ENCODE results near the gene RAD51B.

Gene RAD51B

DNA sequence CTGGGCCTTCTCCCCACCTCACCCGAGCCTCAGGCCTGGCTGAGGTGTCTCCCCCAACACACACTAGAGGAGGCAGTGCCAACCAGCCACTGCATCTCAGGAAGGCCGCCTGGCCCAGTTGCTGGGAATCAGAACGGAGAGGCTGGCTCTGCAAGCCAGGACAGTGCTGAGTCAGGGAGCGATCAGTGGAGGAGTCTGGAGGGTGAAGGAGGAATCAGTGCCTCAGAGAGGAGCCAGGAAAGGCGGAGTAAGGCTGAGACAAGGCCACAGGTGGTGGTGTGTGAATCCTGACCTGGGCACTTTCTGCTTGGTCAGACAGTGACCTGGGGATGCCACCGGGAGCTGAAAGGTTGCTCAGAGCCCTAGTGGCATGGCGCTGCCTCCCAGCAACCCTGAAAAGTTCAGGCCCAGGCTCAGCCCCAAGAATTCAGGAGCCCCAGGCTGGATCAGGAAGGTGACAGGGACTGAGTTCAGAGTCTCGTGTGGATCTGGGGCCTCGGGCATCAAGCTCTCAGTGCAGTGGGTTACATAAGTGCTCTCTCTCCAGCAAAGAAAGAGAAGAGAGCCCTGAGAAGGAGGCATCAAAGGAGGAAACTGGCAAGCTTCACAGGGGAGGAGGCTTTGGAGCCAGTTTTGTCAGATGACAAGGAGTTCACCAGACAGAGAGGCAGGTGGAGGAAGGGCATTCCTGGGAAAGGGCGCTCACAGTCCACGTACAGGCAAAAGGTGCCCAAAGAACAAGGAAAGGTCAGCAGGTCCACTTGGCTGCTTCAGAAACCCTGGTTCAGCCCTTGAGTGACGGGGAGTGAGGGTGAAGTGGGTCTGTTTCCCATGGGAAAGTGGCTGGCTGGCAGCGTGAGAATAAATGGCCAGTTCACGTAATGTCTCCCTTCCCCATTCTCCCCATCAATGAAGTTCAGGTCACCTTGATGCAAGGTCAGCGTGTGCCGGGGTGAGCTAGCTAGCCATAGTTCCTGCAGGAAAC, 885.4 kb downstream of the RAD51B start:
- DNase-seq, result no peak

DNA sequence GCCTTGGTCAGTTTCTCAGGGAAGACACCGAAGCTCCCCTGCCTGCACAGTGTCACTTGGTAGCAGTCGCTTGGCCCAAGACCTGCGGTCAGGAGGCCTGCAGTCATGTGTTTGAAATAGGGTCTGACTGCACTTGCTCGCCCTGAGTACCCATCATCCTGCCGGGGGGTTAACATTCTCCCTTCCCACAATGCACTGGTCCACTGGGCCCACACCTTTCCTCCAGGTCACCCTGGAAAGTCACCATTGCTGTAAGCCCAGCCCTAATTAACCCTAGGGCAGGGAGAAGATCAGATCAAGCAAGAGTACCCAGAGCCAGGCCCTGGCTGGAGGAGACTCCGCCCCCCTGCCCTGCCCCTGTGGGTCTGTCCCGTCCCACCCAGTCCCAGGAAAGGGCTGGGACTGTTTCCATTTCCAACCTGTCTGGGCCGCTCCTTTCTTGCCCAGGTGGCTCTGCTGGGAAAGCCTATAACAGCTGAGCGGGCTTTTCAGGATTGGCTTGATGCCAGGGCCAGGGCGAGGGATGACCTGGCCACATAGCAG, 886.2 kb downstream of the RAD51B start:
- DNase-seq, result no peak

DNA sequence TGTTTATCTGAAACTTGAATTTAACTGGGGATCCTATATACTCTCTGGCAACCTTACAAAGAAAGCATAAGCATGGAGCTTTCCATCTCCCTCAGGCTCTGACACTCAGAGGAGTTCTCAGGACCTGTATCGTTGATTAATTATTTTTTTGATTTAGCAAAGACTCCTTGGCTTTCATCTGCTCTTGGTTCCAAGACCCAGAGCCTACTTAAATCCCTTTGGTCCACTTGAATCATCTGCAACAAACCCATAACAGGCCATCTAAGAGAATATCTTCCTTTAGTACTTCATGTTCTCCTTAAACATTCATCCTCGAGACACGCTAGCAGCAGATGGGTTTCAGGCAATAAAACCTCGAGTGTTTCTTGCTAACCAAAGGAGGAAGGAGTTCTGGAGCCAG, 887.9 kb downstream of the RAD51B start:
- DNase-seq, result no peak

DNA sequence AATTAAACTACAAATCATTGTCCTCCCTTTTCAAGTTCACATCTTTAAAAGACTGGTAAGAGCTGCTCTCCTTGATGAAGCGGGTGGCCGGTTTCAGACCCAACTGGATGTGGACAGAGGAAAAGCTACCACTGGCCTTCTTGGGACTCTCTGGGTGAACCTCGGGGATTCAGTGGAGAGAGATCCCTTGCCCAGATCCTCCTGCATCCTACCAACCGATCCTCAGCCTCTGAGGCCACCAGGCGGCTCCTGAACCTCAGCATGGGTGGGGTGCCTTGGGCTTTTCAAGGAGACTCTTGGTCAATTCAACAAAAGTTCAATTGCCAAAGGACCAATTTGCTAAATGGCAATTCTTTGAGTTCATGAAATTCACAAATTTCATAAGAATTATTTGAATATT, 888.8 kb downstream of the RAD51B start:
- DNase-seq, result no peak

DNA sequence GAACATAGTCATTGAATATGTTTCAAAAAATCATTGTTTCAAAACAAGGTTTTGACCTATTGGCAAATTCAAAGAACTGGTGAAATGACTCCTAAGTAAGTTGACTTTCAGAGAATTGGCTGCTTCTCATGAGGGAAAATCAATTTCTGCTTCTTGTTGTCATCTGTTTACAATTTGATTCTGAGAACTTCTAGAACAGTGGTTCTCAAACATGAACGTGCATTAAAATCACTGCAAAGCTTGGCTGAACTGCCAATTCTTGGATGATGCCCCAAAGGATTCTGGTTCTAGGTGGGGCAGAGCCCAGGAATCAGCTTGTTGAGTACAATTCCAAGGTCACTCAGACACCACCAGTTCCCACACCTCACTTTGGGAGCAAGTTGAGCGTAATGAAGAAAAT, 889.4 kb downstream of the RAD51B start:
- DNase-seq, result no peak

DNA sequence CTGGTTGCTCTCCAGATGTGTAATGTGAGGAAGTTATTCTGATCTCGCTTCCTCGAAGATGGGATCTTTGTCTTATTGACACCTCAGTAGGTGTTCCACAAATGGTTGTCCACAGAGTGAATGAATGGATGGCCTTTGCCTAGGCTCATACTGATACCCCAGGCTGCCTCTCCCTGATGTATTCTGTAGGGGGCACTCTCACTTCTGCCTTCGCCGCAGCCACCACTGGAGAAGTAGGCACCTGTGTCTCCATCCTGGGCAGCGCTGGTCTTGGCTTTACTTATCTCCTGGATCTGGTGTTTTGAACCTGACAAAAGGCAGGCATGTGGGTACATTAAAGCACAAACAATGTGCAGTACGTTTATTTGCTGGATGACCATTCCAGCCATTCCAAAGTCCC, 891.2 kb downstream of the RAD51B start:
- no peak for DNase-seq

DNA sequence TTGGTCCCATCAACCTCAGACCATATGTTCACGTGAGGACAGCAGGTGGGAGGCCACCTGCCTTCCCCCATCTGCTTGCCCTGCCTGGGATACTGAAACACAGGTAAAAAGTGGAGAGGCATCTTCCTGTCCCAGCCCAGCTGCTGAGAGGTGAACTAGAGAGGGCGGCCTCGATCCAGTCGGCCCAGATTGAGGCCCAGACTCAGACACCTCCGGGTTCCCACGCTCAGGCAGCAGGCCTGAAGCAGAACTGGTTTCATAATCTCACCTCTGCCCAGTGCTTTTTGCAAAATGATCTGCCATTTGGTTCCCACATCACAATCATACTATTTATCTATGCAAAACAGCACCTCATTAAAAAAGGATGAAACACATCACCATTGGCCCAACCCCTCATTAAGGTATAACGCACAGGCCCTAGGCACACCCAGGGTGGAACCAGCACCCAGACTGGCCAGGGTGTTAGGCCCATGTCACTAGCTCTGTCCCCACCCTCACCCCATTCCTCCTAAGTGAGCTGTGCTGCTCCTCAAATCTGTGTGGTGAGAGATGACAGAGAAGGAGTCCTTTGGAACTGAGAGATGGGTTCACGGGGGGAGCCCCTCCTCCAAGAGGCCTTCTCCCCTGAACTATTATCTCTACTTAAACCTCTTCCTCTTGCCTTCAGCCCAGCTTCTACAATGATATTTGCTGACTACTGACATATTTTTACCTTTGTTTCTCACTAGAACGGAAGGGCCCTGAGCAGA, 892.2 kb downstream of the RAD51B start:
- DNase-seq, result no peak

DNA sequence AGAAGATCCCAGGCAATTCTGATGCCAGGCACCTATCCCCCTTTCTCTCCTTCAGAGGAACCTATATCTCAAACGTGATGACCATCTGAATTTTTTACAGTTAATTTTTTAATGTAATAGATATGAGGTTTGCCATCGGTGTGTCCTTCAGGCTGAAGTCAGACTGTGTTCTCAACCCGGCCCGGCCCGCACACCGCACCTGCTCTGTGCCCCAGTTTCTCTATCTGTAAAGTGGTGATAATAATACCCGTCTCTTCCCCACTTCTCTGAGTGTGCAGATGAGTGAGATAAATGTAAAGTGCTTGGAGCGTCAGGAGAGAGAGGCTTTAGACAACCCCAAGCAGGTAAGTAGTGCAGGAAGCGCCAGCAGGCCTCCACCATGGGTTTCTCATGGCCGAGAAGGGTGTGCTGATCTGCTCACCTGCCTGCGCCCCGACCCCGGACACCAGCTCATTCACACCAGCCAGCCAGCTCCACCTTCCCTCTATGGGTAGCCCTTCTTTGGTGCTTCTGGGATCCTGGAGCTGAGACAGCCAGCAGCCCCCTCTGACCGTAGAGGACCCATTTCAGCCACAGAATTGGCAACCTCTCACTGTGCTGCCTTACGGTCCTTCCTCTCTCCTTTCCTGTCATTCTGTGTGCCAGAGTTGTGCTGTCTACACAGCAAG, 893.3 kb downstream of the RAD51B start:
- no peak for DNase-seq

DNA sequence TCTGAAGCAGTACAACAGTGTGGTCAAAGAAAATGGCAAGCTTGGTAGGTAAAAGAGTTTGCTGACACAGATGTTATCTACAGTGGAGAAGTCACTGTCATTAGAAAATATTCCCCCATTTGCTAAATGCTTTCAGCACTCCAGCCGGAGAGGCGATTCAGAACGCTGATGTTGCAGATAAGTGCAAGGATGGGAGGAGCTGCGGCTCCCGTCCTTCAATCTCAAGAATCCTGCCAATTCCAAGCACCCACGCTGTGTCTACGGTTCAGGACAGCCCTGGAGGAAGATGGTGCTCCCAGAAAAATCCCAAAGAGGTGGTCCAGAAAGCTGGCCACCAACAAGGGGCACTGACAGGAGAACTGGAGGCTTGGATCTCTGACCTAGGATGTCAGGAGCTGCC, 894.2 kb downstream of the RAD51B start:
- DNase-seq, result no peak

DNA sequence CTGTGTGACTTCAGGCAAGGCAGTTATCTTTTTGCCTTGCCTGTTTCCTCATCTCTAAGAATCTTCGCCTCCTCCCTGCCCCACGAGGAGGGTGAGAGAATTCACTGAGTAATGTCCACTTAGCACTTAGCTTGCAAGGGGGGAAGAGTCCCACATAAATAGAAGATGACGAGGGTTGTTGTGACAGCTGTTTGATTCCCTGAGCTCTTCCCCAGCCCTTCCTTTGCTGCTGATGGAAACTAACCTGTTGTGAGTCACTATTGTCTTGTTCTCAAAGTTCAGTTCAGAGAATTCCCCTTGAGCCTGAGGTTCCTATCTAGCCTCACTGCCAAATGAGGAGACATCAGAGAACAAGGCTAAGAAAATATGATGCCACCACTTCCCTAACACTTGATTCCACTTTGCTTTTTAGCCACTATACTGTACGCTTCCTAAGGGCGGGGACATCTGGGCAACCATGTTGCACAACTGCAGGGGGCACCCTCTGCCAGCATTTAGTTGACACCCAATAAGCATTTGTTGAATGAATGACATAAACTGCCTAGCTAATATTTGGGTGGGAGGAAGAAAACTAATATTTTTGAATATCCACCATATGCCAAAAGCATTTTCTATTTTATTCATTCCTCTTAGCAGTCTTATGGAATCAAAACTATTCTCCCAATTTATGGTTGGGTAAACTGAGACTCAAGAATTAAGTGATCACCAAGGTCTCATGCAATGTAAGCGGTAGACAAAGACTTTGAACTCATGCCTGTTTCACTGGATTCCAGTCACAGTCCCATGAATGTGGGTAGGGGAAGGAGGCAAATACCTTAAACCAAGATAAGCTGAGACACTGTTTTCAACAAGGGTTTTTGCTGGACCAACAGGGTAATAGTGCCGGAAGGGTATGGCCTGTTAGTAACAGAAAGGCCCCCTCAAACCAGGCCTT, 895.7 kb downstream of the RAD51B start:
- no peak for DNase-seq

DNA sequence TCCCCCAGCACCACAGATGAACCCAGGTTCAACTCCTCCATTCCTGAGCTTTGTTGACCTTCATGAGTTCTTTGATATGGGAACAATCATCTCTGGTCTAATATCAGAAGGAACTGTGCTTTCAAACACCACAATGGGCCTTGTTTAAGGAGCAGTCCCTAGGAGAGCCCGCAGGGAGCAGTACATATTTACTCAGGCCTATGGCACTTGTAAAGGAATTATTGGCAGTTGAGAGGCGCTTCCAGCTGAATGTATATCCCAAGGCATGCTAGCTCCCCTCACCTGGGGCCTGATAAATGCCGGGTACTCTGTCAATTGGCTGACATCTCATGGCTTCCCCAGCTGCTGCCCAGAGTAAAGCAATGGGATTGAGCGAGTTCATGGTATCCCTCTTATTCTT, 897.1 kb downstream of the RAD51B start:
- no peak for DNase-seq

DNA sequence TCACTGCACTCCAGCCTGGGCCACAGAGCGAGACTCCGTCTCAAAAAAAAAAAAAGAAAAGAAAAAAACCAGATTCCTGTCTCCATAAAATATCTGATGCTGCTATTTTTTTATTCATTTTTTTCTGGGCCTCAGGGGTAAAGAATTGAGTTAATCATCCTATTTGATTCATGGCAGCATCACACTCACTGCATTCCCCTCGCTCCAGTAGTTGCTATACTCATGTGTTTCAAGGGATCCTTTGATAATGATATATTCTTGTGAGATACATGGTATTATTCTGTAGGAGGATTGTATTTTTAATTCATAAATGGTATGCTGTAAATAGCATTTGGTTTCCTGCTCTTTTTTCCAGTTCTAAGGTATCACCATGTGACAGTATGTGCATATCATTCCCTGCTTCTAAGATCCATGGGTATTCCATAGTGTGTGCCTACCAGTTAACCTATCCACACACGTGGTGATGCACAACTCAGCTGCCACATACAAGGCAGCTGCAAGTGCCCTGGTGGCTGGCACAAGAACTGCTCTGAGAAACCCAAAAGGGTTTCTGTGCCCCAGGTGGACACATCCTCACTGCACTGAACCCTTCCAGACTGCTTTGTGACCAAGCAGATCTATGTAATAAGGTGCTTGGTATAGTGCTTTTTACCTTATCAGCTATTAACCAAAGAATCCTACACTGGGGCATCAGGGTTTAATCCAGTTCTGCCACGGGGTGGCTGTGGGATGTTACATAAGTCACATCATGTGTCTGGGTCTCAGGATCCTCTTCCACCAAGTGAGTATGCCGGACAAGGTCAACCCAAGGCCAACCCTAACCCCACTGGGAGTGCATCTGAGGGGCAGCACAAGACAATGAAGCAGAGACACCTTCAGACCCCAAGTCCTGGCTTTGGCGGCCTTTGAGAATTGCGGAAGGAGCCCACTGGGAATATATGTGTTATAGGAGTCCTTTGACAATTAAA, 898.7 kb downstream of the RAD51B start:
- no peak for DNase-seq

DNA sequence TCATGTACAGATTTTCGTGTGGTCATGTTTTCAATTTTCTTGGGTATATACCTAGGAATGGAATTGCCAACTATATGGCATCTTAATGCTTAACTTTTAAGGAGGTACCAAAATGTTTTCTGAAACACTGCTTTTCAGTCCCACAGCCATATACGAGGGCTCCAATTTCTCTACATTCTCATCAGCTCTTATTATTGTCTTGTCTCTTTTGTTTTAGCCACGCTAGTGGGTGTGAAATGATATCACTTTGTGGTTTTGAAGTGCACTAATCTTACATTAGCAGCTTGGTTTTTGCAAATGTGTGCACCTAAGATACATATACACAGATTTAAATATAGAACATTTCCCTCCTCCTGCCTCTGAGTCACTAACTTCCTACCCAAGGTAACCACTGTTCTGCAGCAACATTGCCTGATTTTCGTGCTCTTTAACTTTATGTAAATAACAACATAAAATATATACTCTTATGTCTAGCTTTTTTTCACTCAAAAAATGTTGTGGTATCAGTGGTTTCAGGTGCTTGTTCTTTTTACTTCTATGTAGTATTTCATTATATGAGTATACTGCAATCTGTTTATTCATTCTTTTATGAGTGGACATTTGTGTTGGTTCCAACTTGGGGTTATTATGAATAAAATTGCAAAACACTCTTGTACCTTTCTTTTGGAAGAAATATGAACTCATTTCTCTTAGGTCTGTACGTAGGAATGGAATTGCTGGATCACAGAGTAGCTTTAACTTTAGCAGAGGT, 900.2 kb downstream of the RAD51B start:
- no peak for DNase-seq

DNA sequence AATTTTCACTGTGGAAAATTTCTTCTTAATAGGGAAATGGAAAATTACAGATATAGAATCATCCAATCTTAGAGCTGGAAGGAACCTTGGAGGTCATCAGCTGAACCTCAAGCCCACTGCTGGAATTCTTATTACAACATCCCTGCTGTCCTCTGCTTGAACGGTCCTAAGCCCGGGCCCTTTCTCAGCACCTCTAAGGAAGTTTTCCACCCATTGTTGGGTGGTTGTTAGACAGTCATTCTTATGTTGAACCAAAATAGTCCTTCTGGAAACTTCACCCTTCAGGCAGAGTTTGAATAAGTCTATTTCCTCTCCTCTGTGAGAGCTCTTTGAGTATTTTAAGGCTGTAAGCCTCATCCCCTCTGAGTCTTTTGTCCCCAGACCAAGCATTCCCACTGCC, 902.6 kb downstream of the RAD51B start:
- DNase-seq, result no peak

DNA sequence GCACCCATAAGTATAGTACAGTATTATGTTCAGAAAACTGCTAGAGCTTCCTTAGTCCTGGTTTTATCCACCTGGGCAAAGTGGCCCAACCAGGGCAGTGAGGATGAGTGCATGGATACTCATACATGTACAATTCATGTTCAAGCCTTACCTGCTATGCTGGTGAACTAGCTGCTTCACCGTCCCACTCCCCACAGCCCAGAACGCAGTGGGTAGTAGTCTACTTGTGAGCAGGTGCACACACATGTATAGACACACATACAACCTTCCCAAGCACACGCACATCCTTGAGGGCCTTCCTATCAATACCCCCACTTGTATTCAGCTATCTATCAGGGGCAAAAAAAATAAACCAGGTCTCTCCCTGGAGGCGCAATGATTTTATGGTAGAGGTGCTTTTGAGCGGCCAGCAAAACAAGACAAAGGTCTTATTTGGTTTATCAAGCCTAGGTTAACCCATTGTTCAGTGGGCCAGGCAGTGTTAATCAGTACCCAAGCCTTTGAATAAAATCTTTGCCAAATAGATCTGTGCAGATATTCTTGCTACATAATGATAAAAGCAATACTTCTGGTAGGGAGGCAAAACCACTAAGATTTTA, 903.5 kb downstream of the RAD51B start:
- no peak for DNase-seq

DNA sequence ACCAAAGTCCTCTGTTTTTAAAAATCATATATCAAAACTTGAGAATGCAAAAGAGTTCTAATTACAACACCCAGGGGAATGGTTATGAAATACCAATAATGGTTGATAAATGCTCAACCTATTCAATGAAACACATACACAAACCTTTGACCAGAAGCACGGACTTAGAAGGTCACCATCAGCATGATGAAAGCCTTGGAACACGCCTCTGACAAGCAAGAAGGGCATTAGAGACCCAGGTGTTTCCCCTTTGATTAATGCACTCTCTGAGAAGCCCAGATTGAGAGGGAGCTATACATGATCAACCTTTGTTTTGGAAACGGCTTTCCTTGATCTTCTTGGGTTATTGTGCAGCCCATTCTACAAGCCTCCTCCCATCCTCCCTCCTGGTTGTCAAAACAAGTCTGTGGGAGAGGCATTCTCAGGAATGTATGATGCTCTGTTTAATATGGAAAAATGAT, 904.3 kb downstream of the RAD51B start:
- no peak for DNase-seq

DNA sequence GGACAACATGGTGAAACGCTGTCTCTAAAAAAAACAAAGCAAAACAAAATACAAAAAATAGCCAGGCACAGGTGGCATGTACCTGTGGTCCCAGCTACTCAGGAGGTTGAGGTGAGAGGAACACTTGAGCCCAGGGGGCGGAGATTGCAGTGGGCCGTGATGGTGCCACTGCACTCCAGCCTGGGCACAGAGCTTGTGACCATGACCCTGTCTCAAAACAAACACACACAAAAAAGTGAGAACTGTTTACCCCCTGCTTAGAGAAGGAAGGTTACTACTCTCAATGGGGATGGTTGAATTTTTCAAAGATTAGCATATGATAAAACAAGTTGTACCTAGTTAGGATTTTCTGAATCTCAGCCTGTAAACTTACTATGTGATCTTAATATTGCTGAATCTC, 905.3 kb downstream of the RAD51B start:
- DNase-seq, result no peak

DNA sequence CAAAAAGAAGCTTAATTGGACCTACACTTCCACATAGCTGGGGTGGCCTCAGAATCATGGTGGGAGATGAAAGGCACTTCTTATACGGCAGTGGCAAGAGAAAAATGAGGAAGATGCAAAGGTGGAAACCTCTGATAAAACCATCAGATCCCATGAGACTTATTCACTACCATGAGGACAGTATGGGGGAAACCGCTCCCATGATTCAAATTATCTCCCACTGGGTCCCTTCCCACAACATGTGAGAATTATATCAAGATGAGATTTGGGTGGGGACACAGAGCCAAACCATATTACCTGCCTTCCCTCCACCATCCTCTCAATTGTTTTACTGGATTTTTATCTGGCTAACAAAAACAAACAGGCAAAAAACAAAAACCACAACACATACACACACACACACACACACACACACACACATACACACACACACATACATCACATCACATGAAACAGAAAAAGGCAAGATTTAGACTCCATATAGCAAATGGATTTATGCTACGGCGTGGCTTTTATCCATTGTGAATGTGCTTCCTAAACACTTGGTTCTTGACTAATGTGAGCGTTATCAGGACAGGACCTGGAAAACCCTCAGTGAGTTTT, 906.6 kb downstream of the RAD51B start:
- no peak for DNase-seq
